Measurements from ENCODE around the gene MMP12.

DNA sequence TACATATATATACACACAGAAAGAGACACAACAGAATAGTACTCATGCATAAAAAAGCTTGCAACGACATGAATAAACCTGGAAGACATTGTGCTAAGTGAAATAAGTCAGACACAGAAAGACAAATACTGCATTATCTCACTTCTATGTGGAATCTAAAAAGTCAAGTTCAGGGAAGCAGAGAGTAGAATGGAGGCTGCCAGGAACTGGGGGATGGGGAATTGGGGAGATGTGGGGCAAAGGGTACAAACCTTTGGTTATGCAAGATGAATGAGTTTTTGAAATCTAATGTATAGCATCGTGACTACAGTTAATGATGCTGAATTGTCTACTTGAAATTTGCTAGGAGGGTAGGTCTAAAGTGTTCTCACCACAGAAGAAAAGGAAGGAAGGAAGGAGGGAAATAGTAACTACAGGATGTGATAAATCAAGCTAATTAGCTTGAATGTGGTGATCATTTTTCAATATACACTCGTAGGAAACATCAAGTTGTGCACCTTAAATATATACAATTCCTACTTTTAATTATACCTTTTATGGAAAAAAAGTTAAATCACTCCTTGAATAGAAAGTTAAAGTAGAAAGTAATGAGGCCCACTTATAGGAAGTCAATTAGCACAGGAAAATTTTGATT lies 46.9 kb upstream of the MMP12 start:
- TF ChIP-seq, protein P1, sequence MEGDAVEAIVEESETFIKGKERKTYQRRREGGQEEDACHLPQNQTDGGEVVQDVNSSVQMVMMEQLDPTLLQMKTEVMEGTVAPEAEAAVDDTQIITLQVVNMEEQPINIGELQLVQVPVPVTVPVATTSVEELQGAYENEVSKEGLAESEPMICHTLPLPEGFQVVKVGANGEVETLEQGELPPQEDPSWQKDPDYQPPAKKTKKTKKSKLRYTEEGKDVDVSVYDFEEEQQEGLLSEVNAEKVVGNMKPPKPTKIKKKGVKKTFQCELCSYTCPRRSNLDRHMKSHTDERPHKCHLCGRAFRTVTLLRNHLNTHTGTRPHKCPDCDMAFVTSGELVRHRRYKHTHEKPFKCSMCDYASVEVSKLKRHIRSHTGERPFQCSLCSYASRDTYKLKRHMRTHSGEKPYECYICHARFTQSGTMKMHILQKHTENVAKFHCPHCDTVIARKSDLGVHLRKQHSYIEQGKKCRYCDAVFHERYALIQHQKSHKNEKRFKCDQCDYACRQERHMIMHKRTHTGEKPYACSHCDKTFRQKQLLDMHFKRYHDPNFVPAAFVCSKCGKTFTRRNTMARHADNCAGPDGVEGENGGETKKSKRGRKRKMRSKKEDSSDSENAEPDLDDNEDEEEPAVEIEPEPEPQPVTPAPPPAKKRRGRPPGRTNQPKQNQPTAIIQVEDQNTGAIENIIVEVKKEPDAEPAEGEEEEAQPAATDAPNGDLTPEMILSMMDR (IDR thresholded peaks at IDR 0.05): no peak
- TF ChIP-seq POLR2A (IDR thresholded peaks at IDR 0.05): no peak
